ENCODE measurements around the gene ARHGAP33.

- TF ChIP-seq, protein P1, sequence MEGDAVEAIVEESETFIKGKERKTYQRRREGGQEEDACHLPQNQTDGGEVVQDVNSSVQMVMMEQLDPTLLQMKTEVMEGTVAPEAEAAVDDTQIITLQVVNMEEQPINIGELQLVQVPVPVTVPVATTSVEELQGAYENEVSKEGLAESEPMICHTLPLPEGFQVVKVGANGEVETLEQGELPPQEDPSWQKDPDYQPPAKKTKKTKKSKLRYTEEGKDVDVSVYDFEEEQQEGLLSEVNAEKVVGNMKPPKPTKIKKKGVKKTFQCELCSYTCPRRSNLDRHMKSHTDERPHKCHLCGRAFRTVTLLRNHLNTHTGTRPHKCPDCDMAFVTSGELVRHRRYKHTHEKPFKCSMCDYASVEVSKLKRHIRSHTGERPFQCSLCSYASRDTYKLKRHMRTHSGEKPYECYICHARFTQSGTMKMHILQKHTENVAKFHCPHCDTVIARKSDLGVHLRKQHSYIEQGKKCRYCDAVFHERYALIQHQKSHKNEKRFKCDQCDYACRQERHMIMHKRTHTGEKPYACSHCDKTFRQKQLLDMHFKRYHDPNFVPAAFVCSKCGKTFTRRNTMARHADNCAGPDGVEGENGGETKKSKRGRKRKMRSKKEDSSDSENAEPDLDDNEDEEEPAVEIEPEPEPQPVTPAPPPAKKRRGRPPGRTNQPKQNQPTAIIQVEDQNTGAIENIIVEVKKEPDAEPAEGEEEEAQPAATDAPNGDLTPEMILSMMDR (IDR thresholded peaks at IDR 0.05; ENCODE audit: extremely low read depth in 1 of 2, insufficient read depth in 1 of 2, low read depth in 1 of 2, low read length in 2 of 2) = no peak
- no peak for TF ChIP-seq MAX (IDR thresholded peaks at IDR 0.05; ENCODE audit: insufficient read depth, insufficient read length)
- no peak for TF ChIP-seq POLR2AphosphoS5 (IDR thresholded peaks at IDR 0.05; ENCODE audit: insufficient read depth, low read depth, low read length)
- no peak for TF ChIP-seq POLR2A (IDR thresholded peaks at IDR 0.05; ENCODE audit: low read depth, low read length)
- TF ChIP-seq EZH2 (IDR thresholded peaks at IDR 0.05; ENCODE audit: borderline replicate concordance, low read depth, low read length, severe bottlenecking) = no peak
- TF ChIP-seq MYC (IDR thresholded peaks at IDR 0.05; ENCODE audit: low read depth, low read length) = no peak
- no peak for TF ChIP-seq JUN (IDR thresholded peaks at IDR 0.05; ENCODE audit: borderline replicate concordance, insufficient read depth, insufficient read length, low read depth)
Observed at GRCh38 chr19:35755550-35756376, 19.6 kb upstream of the ARHGAP33 start.

Measured in endothelial cell of umbilical vein (primary cell).